HepG2 (cell line): ENCODE data around the gene PIP4K2C. TPM values are rescaled to one million over a fixed set of nuclear protein-coding genes. Genes with fewer than 3 reads are reported as not detected.

Source experiments
- AKAP8 ChIP-seq: sonication (generic); formaldehyde crosslinking; IDR thresholded peaks from 2 replicates; pipeline ENCODE4 v1.5.1; 2020; ENCODE audit warnings: mild to moderate bottlenecking, missing genetic modification reagents
- FOXK2 ChIP-seq: fragments of 450-650 bp; IDR thresholded peaks from 2 replicates; pipeline ENCODE4 v1.6.1; 2016
- HIC2 ChIP-seq: sonication (generic); formaldehyde crosslinking; IDR thresholded peaks from 2 replicates; pipeline ENCODE4 v1.9.0; 2022; ENCODE audit warnings: low read depth, missing genetic modification reagents
- HNRNPK ChIP-seq: fragments of 200-400 bp; formaldehyde crosslinking; IDR thresholded peaks from 2 replicates; pipeline ENCODE4 v1.6.1; 2018; ENCODE audit warnings: low read length, low read depth, moderate library complexity, mild to moderate bottlenecking; ENCODE audit not compliant: poor library complexity, severe bottlenecking
- IKZF5 ChIP-seq: IDR thresholded peaks from 2 replicates; pipeline ENCODE4 v1.6.1; 2018; ENCODE audit warnings: missing genetic modification reagents, mild to moderate bottlenecking, missing compliant biosample characterization
- KDM1A ChIP-seq: IDR thresholded peaks from 2 replicates; pipeline ENCODE4 v1.6.1; 2016; ENCODE audit warnings: missing compliant biosample characterization
- MXI1 ChIP-seq: IDR thresholded peaks from 3 replicates; pipeline ENCODE4 v1.6.1; 2012; ENCODE audit warnings: low read depth, low read length, inconsistent platforms, borderline replicate concordance
- REPIN1 ChIP-seq: sonication (generic); formaldehyde crosslinking; IDR thresholded peaks from 2 replicates; pipeline ENCODE4 v1.8.0; 2022; ENCODE audit warnings: missing genetic modification reagents, low read depth, mild to moderate bottlenecking, borderline replicate concordance
- XRCC5 ChIP-seq: fragments of 200-400 bp; formaldehyde crosslinking; optimal IDR thresholded peaks from 2 replicates; pipeline ENCODE3; 2017; ENCODE audit warnings: mild to moderate bottlenecking, low read length
- ZBED4 ChIP-seq: sonication (generic); formaldehyde crosslinking; IDR thresholded peaks from 2 replicates; pipeline ENCODE4 v1.4.0; 2020; ENCODE audit warnings: missing genetic modification reagents, borderline replicate concordance
- ZNF503 ChIP-seq: sonication (generic); formaldehyde crosslinking; IDR thresholded peaks from 2 replicates; pipeline ENCODE4 v1.4.0; 2020; ENCODE audit warnings: missing genetic modification reagents
- ZNF574 ChIP-seq: sonication (generic); formaldehyde crosslinking; IDR thresholded peaks from 2 replicates; pipeline ENCODE4 v1.4.0; 2020; ENCODE audit warnings: missing genetic modification reagents
- polyA plus RNA-seq, 8 experiments: library from polyadenylated mRNA; depleted of rRNA in 3 of 8; stranded (reverse) in 7 of 8; unstranded in 1 of 8; fragments of >200 nt; fragmentation: Illumina TruSeq in 4 of 8; extraction: Trizol in 4 of 8; gene quantifications; 2 replicates each; pipeline versions ENCODE4 v1.2.1 to v1.2.3, GENCODE V29; 2011 to 2016; ENCODE audit warnings: low read depth in 4 of 8, missing spikeins in 1 of 8, mixed read lengths in 1 of 8; ENCODE audit not compliant: insufficient read depth in 1 of 8
- total RNA-seq, 5 experiments: library from RNA; depleted of rRNA; stranded (reverse); fragments of >200 nt; fragmentation: Illumina TruSeq; extraction: Trizol; gene quantifications; 2 replicates each; pipeline ENCODE4 v1.2.3, GENCODE V29; 2016; ENCODE audit warnings: low read depth in 1 of 5

The PIP4K2C gene
- total and polyA plus RNA-seq, 2 of the 13 experiments (the other 11 are each of a cell fraction or from before 2014, with no cell fraction given): 23.3 to 26.4 TPM

GRCh38 chr12:57575771-57576612 lies 15.0 kb upstream of the PIP4K2C start (continued):
- TF ChIP-seq ZNF574 (peak; percentile 75), ZBED4 (CRISPR knock-in tag) (peak; percentile 94), IKZF5 (CRISPR knock-in tag) (peak; percentile 71), AKAP8 (CRISPR knock-in tag) (0 out of 2 replicates have a peak, but pooled peaks have one; percentile 34), REPIN1 (CRISPR knock-in tag) (peak; percentile 66; the same call in 1 of the 2 replicates), XRCC5 (peak; percentile 48), KDM1A (CRISPR knock-in tag) (peak; percentile 69; the same call in 1 of the 2 replicates), HNRNPK (no peak), ZNF503 (CRISPR knock-in tag) (peak; percentile 64; the same call in 1 of the 2 replicates), FOXK2 (peak; percentile 40; the same call in 1 of the 2 replicates), MXI1 (peak; percentile 53; the same call in 1 of the 3 replicates), HIC2 (CRISPR knock-in tag) (no peak)
